Keratinocyte (primary cell): Measurements from ENCODE around the gene CLTB.

Experiments used
- EZH2 ChIP-seq: IDR thresholded peaks from one replicate; pipeline ENCODE4 v1.6.1; 2012; ENCODE audit warnings: inconsistent platforms, mild to moderate bottlenecking, low read length, moderate library complexity
- TF ChIP-seq, protein P1 (sequence below), 3 experiments: IDR thresholded peaks in 1 of 3; conservative IDR thresholded peaks in 1 of 3; optimal IDR thresholded peaks in 1 of 3; 2 replicates in 2 of 3; 3 replicates in 1 of 3; pipeline versions ENCODE3 to v1.5.1; 2011; ENCODE audit warnings: low read length in 3 of 3, mild to moderate bottlenecking in 3 of 3, moderate library complexity in 2 of 3, control low read depth in 1 of 3, inconsistent platforms in 1 of 3; ENCODE audit not compliant: insufficient read depth in 2 of 3; ENCODE audit errors: extremely low read depth in 1 of 3

DNA sequence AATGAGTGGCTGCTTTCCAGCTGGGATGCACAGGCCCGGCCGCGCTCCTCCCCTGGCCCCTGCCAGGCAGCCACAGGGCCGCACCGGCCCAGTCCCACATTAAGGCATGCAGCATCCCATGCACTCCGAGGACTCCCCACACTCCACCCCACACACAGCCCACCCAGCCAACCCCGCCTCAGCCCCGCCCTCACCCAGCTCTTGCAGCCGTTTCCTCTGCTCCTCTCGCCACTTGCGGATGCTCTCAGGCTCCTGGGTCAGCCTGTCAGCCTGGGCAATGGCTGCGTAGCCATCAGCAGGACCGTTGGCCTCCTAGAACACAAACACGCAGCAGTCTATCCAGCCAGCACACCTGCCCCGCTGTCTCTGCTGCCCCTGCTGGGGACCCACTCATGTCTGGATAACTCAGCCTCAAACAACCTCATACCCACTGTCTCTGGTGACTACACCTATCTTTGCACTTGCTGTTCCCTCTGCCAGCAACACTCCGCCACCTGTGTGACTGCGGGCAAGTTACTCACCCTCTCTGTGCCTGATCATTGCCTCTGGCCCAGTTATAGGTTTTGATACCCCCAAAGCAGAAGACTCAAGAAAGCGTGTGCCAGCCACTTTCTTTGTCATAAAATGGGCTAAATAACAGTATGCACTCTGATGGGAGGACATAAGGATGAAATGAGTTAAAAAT lies 18.5 kb downstream of the CLTB start:
- TF ChIP-seq, protein P1, sequence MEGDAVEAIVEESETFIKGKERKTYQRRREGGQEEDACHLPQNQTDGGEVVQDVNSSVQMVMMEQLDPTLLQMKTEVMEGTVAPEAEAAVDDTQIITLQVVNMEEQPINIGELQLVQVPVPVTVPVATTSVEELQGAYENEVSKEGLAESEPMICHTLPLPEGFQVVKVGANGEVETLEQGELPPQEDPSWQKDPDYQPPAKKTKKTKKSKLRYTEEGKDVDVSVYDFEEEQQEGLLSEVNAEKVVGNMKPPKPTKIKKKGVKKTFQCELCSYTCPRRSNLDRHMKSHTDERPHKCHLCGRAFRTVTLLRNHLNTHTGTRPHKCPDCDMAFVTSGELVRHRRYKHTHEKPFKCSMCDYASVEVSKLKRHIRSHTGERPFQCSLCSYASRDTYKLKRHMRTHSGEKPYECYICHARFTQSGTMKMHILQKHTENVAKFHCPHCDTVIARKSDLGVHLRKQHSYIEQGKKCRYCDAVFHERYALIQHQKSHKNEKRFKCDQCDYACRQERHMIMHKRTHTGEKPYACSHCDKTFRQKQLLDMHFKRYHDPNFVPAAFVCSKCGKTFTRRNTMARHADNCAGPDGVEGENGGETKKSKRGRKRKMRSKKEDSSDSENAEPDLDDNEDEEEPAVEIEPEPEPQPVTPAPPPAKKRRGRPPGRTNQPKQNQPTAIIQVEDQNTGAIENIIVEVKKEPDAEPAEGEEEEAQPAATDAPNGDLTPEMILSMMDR (optimal IDR thresholded peaks at IDR 0.05 in 1 of 3, IDR thresholded peaks at IDR 0.05 in 1 of 3, conservative IDR thresholded peaks at IDR 0.05 in 1 of 3; ENCODE audit: extremely low read depth in 1 of 3, insufficient read depth in 2 of 3, low read length in 3 of 3) = no peak
- no peak for TF ChIP-seq EZH2
